22Rv1 (cell line): ENCODE results near the gene CAMK2B.

ENCODE experiments used
- H3K27ac ChIP-seq: fragments of 450-650 bp; 2 replicates; pipeline ENCODE4 v1.5.1; 2017
- ZFX ChIP-seq: fragments of 450-650 bp; IDR thresholded peaks from 2 replicates; pipeline ENCODE4 v1.6.1; 2017; ENCODE audit warnings: antibody characterized with exemption, borderline replicate concordance
- TF ChIP-seq, protein P1 (sequence below): fragments of 450-650 bp; IDR thresholded peaks from 2 replicates; pipeline ENCODE4 v1.5.1; 2017; ENCODE audit warnings: mild to moderate bottlenecking

CAMK2B gene

DNA sequence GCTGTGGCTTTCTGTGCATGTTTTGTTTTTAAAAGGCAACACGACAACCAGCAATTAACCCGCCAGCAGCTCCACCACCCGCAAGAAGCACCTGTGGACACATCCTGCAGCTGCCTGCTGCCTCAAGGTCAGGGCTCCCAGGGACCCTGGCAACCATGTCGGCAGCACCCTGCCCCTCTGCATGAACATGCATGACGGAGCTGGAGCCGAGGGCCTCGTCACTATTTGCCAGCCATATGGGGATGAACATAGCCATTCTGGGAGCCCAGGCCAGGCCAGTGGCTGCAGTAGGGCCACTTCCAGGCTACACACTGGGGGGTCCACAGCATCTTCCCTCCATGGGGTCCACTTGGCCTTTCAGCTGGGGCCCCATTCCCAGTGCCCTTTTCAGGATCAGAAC, 52.9 kb downstream of the CAMK2B start:
- TF ChIP-seq, protein P1, sequence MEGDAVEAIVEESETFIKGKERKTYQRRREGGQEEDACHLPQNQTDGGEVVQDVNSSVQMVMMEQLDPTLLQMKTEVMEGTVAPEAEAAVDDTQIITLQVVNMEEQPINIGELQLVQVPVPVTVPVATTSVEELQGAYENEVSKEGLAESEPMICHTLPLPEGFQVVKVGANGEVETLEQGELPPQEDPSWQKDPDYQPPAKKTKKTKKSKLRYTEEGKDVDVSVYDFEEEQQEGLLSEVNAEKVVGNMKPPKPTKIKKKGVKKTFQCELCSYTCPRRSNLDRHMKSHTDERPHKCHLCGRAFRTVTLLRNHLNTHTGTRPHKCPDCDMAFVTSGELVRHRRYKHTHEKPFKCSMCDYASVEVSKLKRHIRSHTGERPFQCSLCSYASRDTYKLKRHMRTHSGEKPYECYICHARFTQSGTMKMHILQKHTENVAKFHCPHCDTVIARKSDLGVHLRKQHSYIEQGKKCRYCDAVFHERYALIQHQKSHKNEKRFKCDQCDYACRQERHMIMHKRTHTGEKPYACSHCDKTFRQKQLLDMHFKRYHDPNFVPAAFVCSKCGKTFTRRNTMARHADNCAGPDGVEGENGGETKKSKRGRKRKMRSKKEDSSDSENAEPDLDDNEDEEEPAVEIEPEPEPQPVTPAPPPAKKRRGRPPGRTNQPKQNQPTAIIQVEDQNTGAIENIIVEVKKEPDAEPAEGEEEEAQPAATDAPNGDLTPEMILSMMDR, result no peak
- TF ChIP-seq ZFX, result no peak
- no peak overlapping the region for H3K27ac ChIP-seq

GRCh38 chr7:44269943-44270493, 55.4 kb downstream of the CAMK2B start:
- no peak for TF ChIP-seq ZFX
- TF ChIP-seq, protein P1, result no peak
- H3K27ac ChIP-seq, result no peak overlapping the region

DNA sequence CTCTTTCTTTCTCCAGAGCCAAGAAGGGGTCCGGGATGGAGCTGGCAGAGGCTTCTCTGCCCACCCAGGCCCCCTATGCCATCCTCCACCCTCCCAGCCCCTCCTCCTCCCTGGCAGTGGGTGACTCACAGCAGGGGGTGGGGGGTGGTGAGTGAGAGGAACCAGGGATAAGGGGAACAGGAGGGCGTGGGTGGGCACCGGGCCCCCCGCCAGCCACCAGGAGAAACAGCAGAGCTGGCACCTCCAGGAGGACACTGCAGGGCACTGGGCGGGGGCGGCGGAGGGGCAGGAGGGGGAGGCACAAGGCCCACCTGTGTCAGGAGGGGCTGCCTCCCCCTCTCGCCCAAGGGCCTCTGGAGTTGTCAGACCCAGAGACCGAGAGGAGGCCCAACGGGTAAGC, 56.0 kb downstream of the CAMK2B start:
- H3K27ac ChIP-seq, result no peak overlapping the region
- no peak for TF ChIP-seq ZFX
- TF ChIP-seq, protein P1, result no peak

GRCh38 chr7:44268671-44269070, 56.7 kb downstream of the CAMK2B start:
- H3K27ac ChIP-seq, result no peak overlapping the region
- TF ChIP-seq, protein P1, result no peak

GRCh38 chr7:44267719-44268421, 57.5 kb downstream of the CAMK2B start:
- no peak overlapping the region for H3K27ac ChIP-seq
- TF ChIP-seq, protein P1, result no peak
- no peak for TF ChIP-seq ZFX

DNA sequence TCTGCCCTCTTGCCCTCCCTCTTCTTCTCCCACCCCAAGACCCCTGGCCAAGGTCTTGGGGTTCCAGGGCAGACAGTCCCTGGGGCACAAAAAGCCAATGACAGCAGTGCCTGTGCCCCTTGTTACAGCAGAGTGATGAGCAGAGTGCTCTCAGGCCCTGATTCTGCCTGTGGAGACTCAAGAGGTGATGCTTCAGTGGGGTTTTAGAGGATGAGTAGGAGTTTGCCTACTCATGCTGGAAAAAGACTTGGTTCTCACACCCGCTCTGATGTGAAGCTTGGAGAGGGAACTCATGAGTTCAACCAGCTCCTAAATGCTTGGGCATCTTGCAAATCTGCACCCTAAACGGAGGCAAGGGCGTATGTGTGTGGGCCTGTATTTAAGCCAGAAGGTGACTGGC, 58.2 kb downstream of the CAMK2B start:
- H3K27ac ChIP-seq, result no peak overlapping the region
- no peak for TF ChIP-seq ZFX
- TF ChIP-seq, protein P1, result no peak

DNA sequence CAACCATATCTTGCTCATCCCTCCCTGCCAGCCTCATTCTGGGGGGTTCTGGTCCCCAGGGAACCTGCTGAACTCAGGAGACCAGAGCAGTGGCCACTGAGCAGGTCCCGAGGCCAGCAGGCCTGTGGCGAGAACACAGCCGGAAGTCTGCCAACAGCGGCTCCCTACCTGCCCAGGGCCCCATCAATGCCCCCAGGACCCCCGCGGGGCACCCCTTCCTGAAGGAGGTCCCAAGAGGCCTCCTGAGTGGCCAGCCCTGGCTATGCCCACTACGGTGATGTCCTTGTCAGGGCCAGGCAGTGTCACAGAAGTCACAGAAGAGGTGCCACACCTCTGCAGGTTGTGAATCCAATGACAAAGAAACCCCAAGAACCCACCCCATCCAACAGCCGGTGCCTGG, 58.9 kb downstream of the CAMK2B start:
- TF ChIP-seq, protein P1, result no peak
- TF ChIP-seq ZFX, result no peak
- no peak overlapping the region for H3K27ac ChIP-seq
